ENCODE data around the gene SAV1.

GRCh38 chr14:50657753-50658152, 10.4 kb downstream of the SAV1 start:
- TF ChIP-seq, protein P1, sequence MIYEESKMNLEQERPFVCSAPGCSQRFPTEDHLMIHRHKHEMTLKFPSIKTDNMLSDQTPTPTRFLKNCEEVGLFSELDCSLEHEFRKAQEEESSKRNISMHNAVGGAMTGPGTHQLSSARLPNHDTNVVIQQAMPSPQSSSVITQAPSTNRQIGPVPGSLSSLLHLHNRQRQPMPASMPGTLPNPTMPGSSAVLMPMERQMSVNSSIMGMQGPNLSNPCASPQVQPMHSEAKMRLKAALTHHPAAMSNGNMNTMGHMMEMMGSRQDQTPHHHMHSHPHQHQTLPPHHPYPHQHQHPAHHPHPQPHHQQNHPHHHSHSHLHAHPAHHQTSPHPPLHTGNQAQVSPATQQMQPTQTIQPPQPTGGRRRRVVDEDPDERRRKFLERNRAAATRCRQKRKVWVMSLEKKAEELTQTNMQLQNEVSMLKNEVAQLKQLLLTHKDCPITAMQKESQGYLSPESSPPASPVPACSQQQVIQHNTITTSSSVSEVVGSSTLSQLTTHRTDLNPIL (CRISPR knock-in tag; IDR thresholded peaks at IDR 0.05; ENCODE audit: low read depth) = no peak
- TF ChIP-seq, protein P2, sequence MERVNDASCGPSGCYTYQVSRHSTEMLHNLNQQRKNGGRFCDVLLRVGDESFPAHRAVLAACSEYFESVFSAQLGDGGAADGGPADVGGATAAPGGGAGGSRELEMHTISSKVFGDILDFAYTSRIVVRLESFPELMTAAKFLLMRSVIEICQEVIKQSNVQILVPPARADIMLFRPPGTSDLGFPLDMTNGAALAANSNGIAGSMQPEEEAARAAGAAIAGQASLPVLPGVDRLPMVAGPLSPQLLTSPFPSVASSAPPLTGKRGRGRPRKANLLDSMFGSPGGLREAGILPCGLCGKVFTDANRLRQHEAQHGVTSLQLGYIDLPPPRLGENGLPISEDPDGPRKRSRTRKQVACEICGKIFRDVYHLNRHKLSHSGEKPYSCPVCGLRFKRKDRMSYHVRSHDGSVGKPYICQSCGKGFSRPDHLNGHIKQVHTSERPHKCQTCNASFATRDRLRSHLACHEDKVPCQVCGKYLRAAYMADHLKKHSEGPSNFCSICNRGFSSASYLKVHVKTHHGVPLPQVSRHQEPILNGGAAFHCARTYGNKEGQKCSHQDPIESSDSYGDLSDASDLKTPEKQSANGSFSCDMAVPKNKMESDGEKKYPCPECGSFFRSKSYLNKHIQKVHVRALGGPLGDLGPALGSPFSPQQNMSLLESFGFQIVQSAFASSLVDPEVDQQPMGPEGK (CRISPR knock-in tag; IDR thresholded peaks at IDR 0.05; ENCODE audit: borderline replicate concordance) = no peak
- TF ChIP-seq ZC3H10 (CRISPR knock-in tag; IDR thresholded peaks at IDR 0.05) (no peak), ZFP3 (CRISPR knock-in tag; IDR thresholded peaks at IDR 0.05) (no peak), GLIS3 (CRISPR knock-in tag; IDR thresholded peaks at IDR 0.05) (no peak), ZNF565 (CRISPR knock-in tag; conservative IDR thresholded peaks at IDR 0.05; ENCODE audit: low read depth) (no peak), OSR1 (CRISPR knock-in tag; IDR thresholded peaks at IDR 0.05) (no peak), ZFP30 (CRISPR knock-in tag; IDR thresholded peaks at IDR 0.05) (no peak)
- TF ChIP-seq, protein P3, sequence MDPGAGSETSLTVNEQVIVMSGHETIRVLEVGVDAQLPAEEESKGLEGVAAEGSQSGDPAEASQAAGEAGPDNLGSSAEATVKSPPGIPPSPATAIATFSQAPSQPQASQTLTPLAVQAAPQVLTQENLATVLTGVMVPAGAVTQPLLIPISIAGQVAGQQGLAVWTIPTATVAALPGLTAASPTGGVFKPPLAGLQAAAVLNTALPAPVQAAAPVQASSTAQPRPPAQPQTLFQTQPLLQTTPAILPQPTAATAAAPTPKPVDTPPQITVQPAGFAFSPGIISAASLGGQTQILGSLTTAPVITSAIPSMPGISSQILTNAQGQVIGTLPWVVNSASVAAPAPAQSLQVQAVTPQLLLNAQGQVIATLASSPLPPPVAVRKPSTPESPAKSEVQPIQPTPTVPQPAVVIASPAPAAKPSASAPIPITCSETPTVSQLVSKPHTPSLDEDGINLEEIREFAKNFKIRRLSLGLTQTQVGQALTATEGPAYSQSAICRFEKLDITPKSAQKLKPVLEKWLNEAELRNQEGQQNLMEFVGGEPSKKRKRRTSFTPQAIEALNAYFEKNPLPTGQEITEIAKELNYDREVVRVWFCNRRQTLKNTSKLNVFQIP (CRISPR knock-in tag; IDR thresholded peaks at IDR 0.05; ENCODE audit: borderline replicate concordance, low read depth) = no peak

Data from SK-N-SH treated with all-trans-retinoic acid at 6 μM for 48 hours (cell line).